GM21529 (cell line): ENCODE measurements around the gene ASIC3.

Experiments
- ATAC-seq: cut with Tn5 transposase; IDR thresholded peaks from one replicate; pipeline ENCODE4 v1.9.1; 2021; ENCODE audit not compliant: unreplicated experiment

ASIC3 gene

DNA sequence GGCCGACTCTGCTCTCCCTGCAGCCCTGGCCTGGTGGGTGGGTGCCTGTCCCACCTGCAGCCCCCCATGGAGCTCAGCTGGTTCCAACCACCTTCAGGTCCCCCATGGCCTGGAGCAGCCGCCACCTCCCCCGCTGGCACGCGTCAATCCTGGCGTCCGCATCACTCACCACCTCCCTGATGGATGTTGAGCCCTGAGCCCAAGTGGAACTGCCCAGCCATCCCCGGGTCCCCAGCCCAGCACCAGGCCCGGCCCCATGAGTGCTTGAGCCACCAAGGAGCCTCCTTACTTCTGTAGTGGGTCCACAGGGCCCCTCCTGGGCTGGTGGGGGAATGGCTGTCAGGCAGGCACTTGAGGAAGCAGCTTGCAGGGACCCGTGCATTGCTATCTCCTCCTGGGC is 52.6 kb downstream of the ASIC3 start:
- ATAC-seq, result no peak

DNA sequence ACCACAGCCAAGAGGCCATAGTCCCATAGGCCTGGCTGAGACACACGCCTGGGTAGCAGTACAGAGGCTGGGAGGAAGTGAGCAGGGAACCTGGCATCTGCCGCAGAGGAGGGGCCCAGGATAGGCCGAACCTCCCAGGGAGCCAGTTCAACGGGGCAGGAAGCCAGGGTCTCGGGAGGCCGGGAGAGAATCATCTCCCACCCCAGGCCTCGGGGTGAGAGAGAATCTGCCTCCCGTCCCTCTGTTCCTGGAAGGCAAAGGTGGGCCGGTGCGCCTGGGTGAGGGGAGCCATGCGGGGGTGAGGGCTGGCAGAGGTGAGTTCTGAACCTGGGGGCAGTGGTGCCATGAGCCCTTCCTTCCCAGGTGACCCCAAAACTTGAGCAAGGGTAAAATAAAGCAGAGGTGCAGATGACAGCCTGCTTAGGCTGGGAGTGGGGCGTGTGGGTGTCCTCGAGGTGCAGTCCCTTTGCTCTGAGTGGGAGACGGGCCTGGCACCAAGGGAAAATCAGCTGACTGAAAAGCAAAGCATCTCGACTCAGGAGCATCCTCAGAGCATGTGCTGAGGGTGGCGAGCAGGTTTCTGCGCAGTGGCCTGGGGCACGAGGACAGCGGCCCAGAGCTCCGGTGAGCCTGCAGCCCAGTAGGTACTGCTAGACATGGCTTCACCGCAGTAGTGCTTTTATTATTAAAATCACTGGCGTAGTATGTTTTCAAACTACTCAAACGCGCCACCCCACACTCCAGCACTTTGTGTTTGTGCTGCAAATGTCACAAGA is 53.5 kb downstream of the ASIC3 start:
- ATAC-seq, result no peak
